RWPE2 (cell line): Measurements from ENCODE around the gene ADGRG7.

ENCODE experiments used
- ATAC-seq: fragments of 200-7000 bp; cut with Tn5 transposase; 3 replicates; pipeline ENCODE4 v1.9.1; 2021; ENCODE audit warnings: low read depth
- DNase-seq: peaks from one replicate; pipeline ENCODE4 v3.0.0-alpha.2; 2020; ENCODE audit warnings: low spot score
- H3K27ac ChIP-seq: fragments of 450-650 bp; 2 replicates; pipeline ENCODE4 v1.5.1; 2017; ENCODE audit warnings: mild to moderate bottlenecking; ENCODE audit not compliant: poor library complexity, severe bottlenecking
- H3K27me3 ChIP-seq: fragments of 250-450 bp; sonication (Bioruptor Pico); 2 replicates; pipeline ENCODE4 v1.5.1; 2021; ENCODE audit warnings: mild to moderate bottlenecking, moderate library complexity; ENCODE audit not compliant: insufficient read depth, poor library complexity, severe bottlenecking
- H3K36me3 ChIP-seq: fragments of 250-450 bp; sonication (Bioruptor Pico); 2 replicates; pipeline ENCODE4 v1.5.1; 2020; ENCODE audit warnings: low read depth, mild to moderate bottlenecking, moderate library complexity
- H3K4me1 ChIP-seq: fragments of 250-450 bp; sonication (Bioruptor Pico); 2 replicates; pipeline ENCODE4 v1.5.1; 2021; ENCODE audit warnings: mild to moderate bottlenecking, moderate library complexity; ENCODE audit not compliant: insufficient read depth, poor library complexity, severe bottlenecking
- H3K4me3 ChIP-seq: fragments of 250-450 bp; sonication (Bioruptor Pico); 2 replicates; pipeline ENCODE4 v1.5.1; 2021; ENCODE audit warnings: mild to moderate bottlenecking, moderate library complexity; ENCODE audit not compliant: severe bottlenecking
- H3K9me3 ChIP-seq: fragments of 250-450 bp; sonication (Bioruptor Pico); 2 replicates; pipeline ENCODE4 v1.5.1; 2021; ENCODE audit warnings: mild to moderate bottlenecking, moderate library complexity; ENCODE audit not compliant: severe bottlenecking
- TF ChIP-seq, protein P1 (sequence below): fragments of 450-650 bp; IDR thresholded peaks from one replicate; pipeline ENCODE4 v1.5.1; 2017; ENCODE audit warnings: mild to moderate bottlenecking, moderate library complexity; ENCODE audit not compliant: poor library complexity, severe bottlenecking

ADGRG7 gene

GRCh38 chr3:100719136-100719535, 109.7 kb downstream of the ADGRG7 start:
- ATAC-seq (no peak), DNase-seq (no peak)
- H3K27ac ChIP-seq: no peak overlapping the region
- H3K9me3 ChIP-seq: no peaks in the 10 kb centered on the region
- peaks cover 100% of the 10 kb centered on the region for H3K36me3 ChIP-seq
- H3K27me3 ChIP-seq: no peaks in the 10 kb centered on the region
- H3K4me3 ChIP-seq: no peak overlapping the region
- TF ChIP-seq, protein P1, sequence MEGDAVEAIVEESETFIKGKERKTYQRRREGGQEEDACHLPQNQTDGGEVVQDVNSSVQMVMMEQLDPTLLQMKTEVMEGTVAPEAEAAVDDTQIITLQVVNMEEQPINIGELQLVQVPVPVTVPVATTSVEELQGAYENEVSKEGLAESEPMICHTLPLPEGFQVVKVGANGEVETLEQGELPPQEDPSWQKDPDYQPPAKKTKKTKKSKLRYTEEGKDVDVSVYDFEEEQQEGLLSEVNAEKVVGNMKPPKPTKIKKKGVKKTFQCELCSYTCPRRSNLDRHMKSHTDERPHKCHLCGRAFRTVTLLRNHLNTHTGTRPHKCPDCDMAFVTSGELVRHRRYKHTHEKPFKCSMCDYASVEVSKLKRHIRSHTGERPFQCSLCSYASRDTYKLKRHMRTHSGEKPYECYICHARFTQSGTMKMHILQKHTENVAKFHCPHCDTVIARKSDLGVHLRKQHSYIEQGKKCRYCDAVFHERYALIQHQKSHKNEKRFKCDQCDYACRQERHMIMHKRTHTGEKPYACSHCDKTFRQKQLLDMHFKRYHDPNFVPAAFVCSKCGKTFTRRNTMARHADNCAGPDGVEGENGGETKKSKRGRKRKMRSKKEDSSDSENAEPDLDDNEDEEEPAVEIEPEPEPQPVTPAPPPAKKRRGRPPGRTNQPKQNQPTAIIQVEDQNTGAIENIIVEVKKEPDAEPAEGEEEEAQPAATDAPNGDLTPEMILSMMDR: no peak
- peaks cover 11% of the 10 kb centered on the region for H3K4me1 ChIP-seq

DNA sequence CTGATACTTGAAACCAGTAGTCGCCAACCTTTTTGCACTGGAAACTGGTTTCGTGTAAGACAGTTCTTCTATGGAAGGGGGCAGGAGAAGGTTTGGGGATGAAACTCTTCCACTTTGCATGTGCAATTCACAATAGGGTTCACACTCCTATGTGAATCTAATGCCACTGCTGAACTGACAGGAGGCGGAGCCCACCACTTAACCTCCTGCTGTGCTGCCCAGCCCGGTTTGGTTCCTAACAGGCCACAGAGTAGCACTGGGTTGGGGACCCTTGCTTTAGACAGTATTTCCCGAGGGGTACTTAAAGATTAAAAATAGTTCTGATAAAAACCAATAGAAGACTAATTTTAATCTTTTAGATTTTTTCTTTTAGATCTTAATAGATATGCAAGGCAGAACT, 111.0 kb downstream of the ADGRG7 start:
- TF ChIP-seq, protein P1: no peak
- Histone ChIP-seq H3K27me3 (no peaks in the 10 kb centered on the region), H3K9me3 (no peaks in the 10 kb centered on the region), H3K36me3 (peaks cover 100% of the 10 kb centered on the region), H3K27ac (no peak overlapping the region), H3K4me1 (peaks cover 11% of the 10 kb centered on the region), H3K4me3 (no peak overlapping the region)
- no peak for DNase-seq
- no peak for ATAC-seq

GRCh38 chr3:100725935-100726513, 116.6 kb downstream of the ADGRG7 start:
- H3K4me3 ChIP-seq: no peak overlapping the region
- TF ChIP-seq, protein P1: no peak
- DNase-seq: no peak
- peaks cover 2% of the 10 kb centered on the region for H3K4me1 ChIP-seq
- no peak overlapping the region for H3K27ac ChIP-seq
- no peaks in the 10 kb centered on the region for H3K9me3 ChIP-seq
- H3K36me3 ChIP-seq: peaks cover 98% of the 10 kb centered on the region
- no peak for ATAC-seq
- no peaks in the 10 kb centered on the region for H3K27me3 ChIP-seq

DNA sequence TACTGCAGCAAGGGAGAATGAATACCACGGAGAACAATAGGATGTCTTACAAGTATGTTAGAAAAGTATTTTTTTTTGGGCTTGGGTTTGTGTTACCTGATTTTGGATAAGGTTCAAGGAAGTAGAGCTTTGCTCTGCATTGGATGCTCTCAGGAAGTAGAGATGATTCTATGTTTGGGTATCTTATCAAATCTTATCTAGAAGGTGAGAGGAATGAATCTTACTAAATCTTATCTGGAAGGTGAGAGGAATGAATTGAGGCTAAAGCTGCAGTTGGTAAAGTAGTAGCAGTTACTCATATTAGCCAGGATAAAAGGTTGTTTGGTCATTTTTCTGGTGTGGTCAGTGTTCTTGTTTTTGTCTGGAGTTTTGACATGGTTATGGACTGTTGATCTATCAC, 117.3 kb downstream of the ADGRG7 start:
- no peaks in the 10 kb centered on the region for H3K27me3 ChIP-seq
- no peak overlapping the region for H3K27ac ChIP-seq
- TF ChIP-seq, protein P1: no peak
- peaks cover 2% of the 10 kb centered on the region for H3K4me1 ChIP-seq
- no peak for ATAC-seq
- H3K9me3 ChIP-seq: no peaks in the 10 kb centered on the region
- no peak for DNase-seq
- H3K4me3 ChIP-seq: no peak overlapping the region
- H3K36me3 ChIP-seq: peaks cover 98% of the 10 kb centered on the region

GRCh38 chr3:100730524-100730923, 121.1 kb downstream of the ADGRG7 start:
- no peak overlapping the region for H3K4me3 ChIP-seq
- no peaks in the 10 kb centered on the region for H3K9me3 ChIP-seq
- H3K36me3 ChIP-seq: peaks cover 98% of the 10 kb centered on the region
- no peak for DNase-seq
- H3K4me1 ChIP-seq: no peaks in the 10 kb centered on the region
- H3K27ac ChIP-seq: no peak overlapping the region
- no peak for ATAC-seq
- H3K27me3 ChIP-seq: no peaks in the 10 kb centered on the region
- TF ChIP-seq, protein P1: no peak
